Dendritic cell treated with granulocyte-macrophage colony-stimulating factor and Interleukin-4, amounts not matched to agents 40 ng/mL and 50 ng/mL, for 4 days (primary cell): ENCODE measurements around the gene TPO.

ENCODE experiments used
- H3K27ac Mint-ChIP-seq: one replicate; pipeline ENCODE4 v1.8.0; 2022; ENCODE audit warnings: mild to moderate bottlenecking, mixed read lengths
- H3K27me3 Mint-ChIP-seq: one replicate; pipeline ENCODE4 v1.8.0; 2022; ENCODE audit warnings: mild to moderate bottlenecking, mixed read lengths
- H3K36me3 Mint-ChIP-seq: one replicate; pipeline ENCODE4 v1.8.0; 2022; ENCODE audit warnings: low read depth, mixed read lengths
- H3K4me1 Mint-ChIP-seq: one replicate; pipeline ENCODE4 v1.8.0; 2022; ENCODE audit warnings: low read depth, mixed read lengths
- H3K4me3 Mint-ChIP-seq: one replicate; pipeline ENCODE4 v1.8.0; 2022; ENCODE audit warnings: mild to moderate bottlenecking, moderate library complexity, mixed read lengths
- H3K9me3 Mint-ChIP-seq: one replicate; pipeline ENCODE4 v1.8.0; 2022; ENCODE audit warnings: mixed read lengths
- intact Hi-C: fragments of 100-400 bp; cut with micrococcal nuclease; formaldehyde crosslinking; loops from one replicate; pipeline ENCODE4 v1.15.0; 2022

TPO gene

GRCh38 chr2:1440581-1440980 is 27.3 kb downstream of the TPO start:
- Mint-ChIP-seq H3K4me1 (no peaks in the 10 kb centered on the region), H3K4me3 (no peak overlapping the region), H3K9me3 (peaks cover 7% of the 10 kb centered on the region), H3K27ac (no peak overlapping the region), H3K36me3 (no peaks in the 10 kb centered on the region), H3K27me3 (peaks cover 1% of the 10 kb centered on the region)
- intact Hi-C loops: no loop called here

- Mint-ChIP-seq H3K36me3 (no peaks in the 10 kb centered on the region), H3K27ac (no peak overlapping the region), H3K4me1 (no peaks in the 10 kb centered on the region), H3K27me3 (peaks cover 6% of the 10 kb centered on the region), H3K9me3 (no peaks in the 10 kb centered on the region), H3K4me3 (no peak overlapping the region)
- intact Hi-C loops: no loop called here
These were observed 33.0 kb downstream of the TPO start for GRCh38 chr2:1446301-1446700.

- Mint-ChIP-seq H3K27me3 (peaks cover 6% of the 10 kb centered on the region), H3K4me3 (no peak overlapping the region), H3K9me3 (no peaks in the 10 kb centered on the region), H3K4me1 (no peaks in the 10 kb centered on the region), H3K36me3 (no peaks in the 10 kb centered on the region), H3K27ac (no peak overlapping the region)
- intact Hi-C loops: no loop called here
These were observed 34.7 kb downstream of the TPO start for GRCh38 chr2:1448009-1448408.

GRCh38 chr2:1450915-1451314 is 37.7 kb downstream of the TPO start:
- no peaks in the 10 kb centered on the region for H3K36me3 Mint-ChIP-seq
- H3K27ac Mint-ChIP-seq: no peak overlapping the region
- intact Hi-C loops: no loop called here
- H3K4me1 Mint-ChIP-seq: no peaks in the 10 kb centered on the region
- peaks cover 6% of the 10 kb centered on the region for H3K27me3 Mint-ChIP-seq
- no peaks in the 10 kb centered on the region for H3K9me3 Mint-ChIP-seq
- H3K4me3 Mint-ChIP-seq: no peak overlapping the region

- H3K4me1 Mint-ChIP-seq: no peaks in the 10 kb centered on the region
- no peaks in the 10 kb centered on the region for H3K9me3 Mint-ChIP-seq
- H3K36me3 Mint-ChIP-seq: no peaks in the 10 kb centered on the region
- no peak overlapping the region for H3K4me3 Mint-ChIP-seq
- intact Hi-C loops: no loop called here
- no peak overlapping the region for H3K27ac Mint-ChIP-seq
- H3K27me3 Mint-ChIP-seq: peaks cover 6% of the 10 kb centered on the region
These were observed 38.2 kb downstream of the TPO start for GRCh38 chr2:1451422-1451821.

- intact Hi-C loops: no loop called here
- Mint-ChIP-seq H3K4me1 (no peaks in the 10 kb centered on the region), H3K36me3 (no peaks in the 10 kb centered on the region), H3K9me3 (no peaks in the 10 kb centered on the region), H3K27ac (no peak overlapping the region), H3K27me3 (peaks cover 1% of the 10 kb centered on the region), H3K4me3 (no peak overlapping the region)
These were observed 40.3 kb downstream of the TPO start for GRCh38 chr2:1453561-1453960.

- intact Hi-C loops: no loop called here
- Mint-ChIP-seq H3K27me3 (peaks cover 1% of the 10 kb centered on the region), H3K4me1 (no peaks in the 10 kb centered on the region), H3K27ac (no peak overlapping the region), H3K36me3 (no peaks in the 10 kb centered on the region), H3K9me3 (no peaks in the 10 kb centered on the region), H3K4me3 (no peak overlapping the region)
These were observed 41.1 kb downstream of the TPO start for GRCh38 chr2:1454346-1454745.

GRCh38 chr2:1455466-1455865 is 42.2 kb downstream of the TPO start:
- Mint-ChIP-seq H3K36me3 (no peaks in the 10 kb centered on the region), H3K27ac (no peak overlapping the region), H3K4me1 (no peaks in the 10 kb centered on the region), H3K9me3 (no peaks in the 10 kb centered on the region), H3K27me3 (peaks cover 1% of the 10 kb centered on the region), H3K4me3 (no peak overlapping the region)
- intact Hi-C loops: no loop called here

- no peaks in the 10 kb centered on the region for H3K9me3 Mint-ChIP-seq
- no peak overlapping the region for H3K4me3 Mint-ChIP-seq
- no peaks in the 10 kb centered on the region for H3K36me3 Mint-ChIP-seq
- H3K27me3 Mint-ChIP-seq: peaks cover 1% of the 10 kb centered on the region
- H3K27ac Mint-ChIP-seq: no peak overlapping the region
- intact Hi-C loops: no loop called here
- no peaks in the 10 kb centered on the region for H3K4me1 Mint-ChIP-seq
These were observed 45.2 kb downstream of the TPO start for GRCh38 chr2:1458432-1458831.

- no peak overlapping the region for H3K27ac Mint-ChIP-seq
- no peak overlapping the region for H3K4me3 Mint-ChIP-seq
- H3K9me3 Mint-ChIP-seq: no peaks in the 10 kb centered on the region
- H3K36me3 Mint-ChIP-seq: no peaks in the 10 kb centered on the region
- H3K4me1 Mint-ChIP-seq: no peaks in the 10 kb centered on the region
- intact Hi-C loops: no loop called here
- H3K27me3 Mint-ChIP-seq: peaks cover 1% of the 10 kb centered on the region
These were observed 46.5 kb downstream of the TPO start for GRCh38 chr2:1459727-1460126.

- Mint-ChIP-seq H3K4me3 (no peak overlapping the region), H3K36me3 (no peaks in the 10 kb centered on the region), H3K4me1 (no peaks in the 10 kb centered on the region), H3K27me3 (no peaks in the 10 kb centered on the region), H3K27ac (no peak overlapping the region), H3K9me3 (no peaks in the 10 kb centered on the region)
- intact Hi-C loops: no loop called here
These were observed 47.7 kb downstream of the TPO start for GRCh38 chr2:1460851-1461418.

GRCh38 chr2:1461507-1462390 is 48.5 kb downstream of the TPO start:
- H3K9me3 Mint-ChIP-seq: no peaks in the 10 kb centered on the region
- H3K27ac Mint-ChIP-seq: no peak overlapping the region
- H3K4me1 Mint-ChIP-seq: no peaks in the 10 kb centered on the region
- H3K4me3 Mint-ChIP-seq: no peak overlapping the region
- intact Hi-C loops: no loop called here
- H3K27me3 Mint-ChIP-seq: no peaks in the 10 kb centered on the region
- no peaks in the 10 kb centered on the region for H3K36me3 Mint-ChIP-seq

- Mint-ChIP-seq H3K4me3 (no peak overlapping the region), H3K27ac (no peak overlapping the region)
- intact Hi-C loops: no loop called here
These were observed 49.7 kb downstream of the TPO start for GRCh38 chr2:1462994-1463393.

GRCh38 chr2:1472350-1472749 is 59.1 kb downstream of the TPO start:
- Mint-ChIP-seq H3K27ac (no peak overlapping the region), H3K36me3 (no peaks in the 10 kb centered on the region), H3K4me3 (no peak overlapping the region), H3K9me3 (peaks cover 27% of the 10 kb centered on the region), H3K27me3 (peaks cover 3% of the 10 kb centered on the region), H3K4me1 (no peaks in the 10 kb centered on the region)
- intact Hi-C loops: no loop called here

More at GRCh38 chr2:1462994-1463393, 49.7 kb downstream of the TPO start:
- Mint-ChIP-seq H3K27me3 (no peaks in the 10 kb centered on the region), H3K9me3 (no peaks in the 10 kb centered on the region), H3K36me3 (no peaks in the 10 kb centered on the region), H3K4me1 (no peaks in the 10 kb centered on the region)
